Adrenal gland (tissue), 12 donors: ENCODE data around the gene NAA16. TPM values are rescaled to one million over a fixed set of nuclear protein-coding genes. Genes with fewer than 3 reads are reported as not detected.

Source experiments
- DNase-seq, 7 donors: peaks; one replicate each; pipeline ENCODE4 v3.0.0-alpha.2; 2019 to 2020
- H3K27ac ChIP-seq, 5 donors: fragments of 200-600 bp; sonication (generic) in 4 of 5; 1 replicate in 3 of 5; 2 replicates in 2 of 5; pipeline versions ENCODE4 v1.5.1 to v1.8.0; 2016 to 2020; ENCODE audit warnings: mild to moderate bottlenecking in 1 of 5
- H3K27me3 ChIP-seq: fragments of 200-600 bp; 2 replicates; pipeline ENCODE4 v1.8.0; 2021
- H3K36me3 ChIP-seq, 2 donors: fragments of 200-600 bp; replicated peaks in 1 of 2; 1 replicate in 1 of 2; 2 replicates in 1 of 2; pipeline versions ENCODE4 v1.5.1 to v1.8.0; 2018 to 2022
- H3K4me1 ChIP-seq, 2 donors: fragments of 200-600 bp; replicated peaks in 1 of 2; 1 replicate in 1 of 2; 2 replicates in 1 of 2; pipeline versions ENCODE4 v1.5.1 to v1.8.0; 2018 to 2021
- H3K4me3 ChIP-seq, 4 donors: fragments of 200-600 bp; sonication (generic) in 3 of 4; one replicate each; pipeline ENCODE4 v1.5.1; 2016 to 2018
- H3K9me3 ChIP-seq, 3 donors: fragments of 200-600 bp; sonication (generic) in 1 of 3; replicated peaks in 1 of 3; 1 replicate in 2 of 3; 2 replicates in 1 of 3; pipeline versions ENCODE4 v1.5.1 to v1.8.0; 2016 to 2021
- CTCF ChIP-seq, 6 experiments: fragments of 450-650 bp in 4 of 6; fragments of 200-600 bp in 2 of 6; sonication (generic) in 1 of 6; IDR thresholded peaks; 1 replicate in 5 of 6; 2 replicates in 1 of 6; pipeline versions ENCODE4 v1.5.1 to v1.8.0; 2016 to 2021; ENCODE audit warnings: antibody characterized with exemption in 6 of 6, mild to moderate bottlenecking in 2 of 6, moderate library complexity in 1 of 6
- POLR2A ChIP-seq, 2 donors: fragments of 450-650 bp; IDR thresholded peaks; one replicate each; pipeline ENCODE4 v1.6.1; 2017; ENCODE audit warnings: antibody characterized with exemption in 2 of 2, mild to moderate bottlenecking in 2 of 2, moderate library complexity in 1 of 2
- WGBS, 4 donors: extraction: QIAGEN DNeasy Blood & Tissue Kit in 2 of 4; methylation state at CpG; one replicate each; pipeline versions ENCODE4 v1.1.5 to v1.1.7; 2013 to 2017; 5-methylcytosine and 5-hydroxymethylcytosine counted together
- intact Hi-C, 2 donors: fragments of 100-400 bp; cut with DNase I; formaldehyde crosslinking; loops; one replicate each; pipeline versions ENCODE4 v1.14.1 to v1.15.0; 2022 to 2023
- polyA plus RNA-seq, 3 donors: library from polyadenylated mRNA; stranded (reverse); fragments of 200-250 nt in 2 of 3; fragments of 350-450 nt in 1 of 3; fragmentation: Illumina TruSeq in 1 of 3; extraction: RNeasy Lipid Tissue Mini Kit (QIAGEN cat#74804) in 1 of 3; gene quantifications; one replicate each; pipeline ENCODE4 v1.2.3, GENCODE V29; 2013 to 2014
- total RNA-seq, 9 donors: library from RNA; depleted of rRNA in 4 of 9; stranded (reverse); fragments of >200 nt in 4 of 9; fragments of 120-200 nt in 1 of 9; fragmentation: NEBNext Ultra II Directional in 1 of 9; extraction: Animal tissue kit (Norgen Biotek cat#: 25700) in 1 of 9; gene quantifications; one replicate each; pipeline versions ENCODE4 v1.1.0 to v1.2.4, GENCODE V29; 2013 to 2023
- donor health status: healthy with polysubstance abuse.
- donor health status: Bipolar disorder and iron deficiency.
- donor health status: DM: yes; HTN: yes; CAD: no.
- donor health status: DM: no; HTN: no; CAD: no.
- donor health status: DM: no; HTN: no; CAD: no.
- donor health status: DM: yes; HTN: yes; CAD: no.

The NAA16 gene
- total and polyA plus RNA-seq, 12 donors: 3.2 to 26.2 (median 16.8) TPM

DNA sequence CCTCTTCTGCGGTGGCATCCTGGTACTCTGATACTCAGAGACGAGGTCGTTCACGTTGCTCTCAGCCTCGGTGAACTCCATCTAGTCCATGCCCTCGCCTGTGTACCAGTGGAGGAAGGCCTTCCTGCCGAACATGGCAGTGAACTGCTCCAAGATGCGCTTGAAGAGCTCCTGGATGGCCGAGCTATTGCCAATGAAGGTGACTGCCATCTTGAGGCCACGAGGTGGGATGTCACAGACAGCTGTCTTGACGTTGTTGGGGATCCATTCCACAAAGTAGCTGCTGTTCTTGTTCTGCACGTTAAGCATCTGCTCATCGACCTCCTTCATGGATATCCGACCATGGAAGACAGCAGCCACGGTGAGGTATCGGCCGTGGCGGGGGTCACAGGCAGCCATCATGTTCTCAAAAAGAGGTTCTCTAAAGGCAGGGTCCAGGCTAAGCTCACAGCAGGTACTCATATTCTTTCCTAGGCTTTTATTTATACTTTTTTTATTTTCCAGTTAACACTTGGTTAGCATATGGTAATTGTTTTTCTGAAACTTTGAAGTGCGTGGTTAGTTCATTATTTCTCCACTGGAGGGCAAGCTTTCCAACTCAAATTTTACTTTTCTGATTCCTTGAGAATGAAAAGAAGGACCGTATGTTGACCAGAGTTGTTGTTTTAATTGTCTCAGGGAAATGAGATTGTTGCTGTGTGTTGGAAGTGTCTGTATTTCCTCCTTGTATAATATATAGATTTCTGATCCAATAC is 73.9 kb downstream of the NAA16 start:
- WGBS, 4 donors: 73 to 86% (median 85%) methylated on average over 12 to 20 of the region's 20 CpGs
- intact Hi-C loops: loop anchor here in 1 of 2 donors (10.0 kb wide), 1 partner anchor 270 kb away; no protein-coding TSS in a partner anchor
- no peak for DNase-seq
- no peak overlapping the region for H3K27ac ChIP-seq
- TF ChIP-seq POLR2A (IDR thresholded peaks at IDR 0.05) (no peak), CTCF (IDR thresholded peaks at IDR 0.05) (peak in 4 of 6 experiments; percentile 28 to 45 (median 44))
- H3K27me3 ChIP-seq: no peaks in the 10 kb centered on the region
- no peaks in the 10 kb centered on the region for H3K4me1 ChIP-seq
- no peaks in the 10 kb centered on the region for H3K36me3 ChIP-seq
- H3K4me3 ChIP-seq: no peak overlapping the region
- no peaks in the 10 kb centered on the region for H3K9me3 ChIP-seq

DNA sequence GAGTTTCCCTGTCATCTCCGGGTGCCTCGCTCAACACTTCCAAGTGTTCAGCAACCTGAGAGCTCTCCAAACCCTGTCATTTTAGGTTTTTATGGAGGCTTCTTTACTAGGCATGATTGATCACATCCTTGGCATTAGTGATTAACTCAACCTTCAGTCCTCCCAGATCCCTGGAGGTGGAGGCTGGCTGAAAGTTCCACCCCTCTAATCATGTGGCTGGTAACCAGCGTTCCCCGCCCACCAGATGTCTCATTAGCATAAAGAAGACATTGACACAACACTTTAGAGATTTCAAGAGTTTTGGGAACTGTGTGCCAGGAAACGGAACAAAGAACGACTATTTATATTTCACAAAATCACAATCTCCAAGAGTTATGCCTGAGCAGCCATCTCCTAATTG is 75.1 kb downstream of the NAA16 start:
- Histone ChIP-seq H3K27ac (no peak overlapping the region), H3K27me3 (no peaks in the 10 kb centered on the region), H3K4me1 (no peaks in the 10 kb centered on the region), H3K4me3 (no peak overlapping the region), H3K9me3 (no peaks in the 10 kb centered on the region), H3K36me3 (no peaks in the 10 kb centered on the region)
- WGBS, 4 donors: 75 to 88% (median 80%) methylated on average over 6 of the region's 6 CpGs
- no peak for TF ChIP-seq POLR2A (IDR thresholded peaks at IDR 0.05)
- no peak for DNase-seq
- intact Hi-C loops: loop anchor here in 1 of 2 donors (10.0 kb wide), 1 partner anchor 269 kb away; no protein-coding TSS in a partner anchor

GRCh38 chr13:41387576-41387975 is 76.5 kb downstream of the NAA16 start:
- TF ChIP-seq POLR2A (IDR thresholded peaks at IDR 0.05) (no peak), CTCF (IDR thresholded peaks at IDR 0.05) (no peak)
- 51 to 74% (median 70%) methylated on average over 3 of the region's 3 CpGs for WGBS, 4 donors
- intact Hi-C loops: loop anchor here in 1 of 2 donors (10.0 kb wide), 1 partner anchor 267 kb away; no protein-coding TSS in a partner anchor

DNA sequence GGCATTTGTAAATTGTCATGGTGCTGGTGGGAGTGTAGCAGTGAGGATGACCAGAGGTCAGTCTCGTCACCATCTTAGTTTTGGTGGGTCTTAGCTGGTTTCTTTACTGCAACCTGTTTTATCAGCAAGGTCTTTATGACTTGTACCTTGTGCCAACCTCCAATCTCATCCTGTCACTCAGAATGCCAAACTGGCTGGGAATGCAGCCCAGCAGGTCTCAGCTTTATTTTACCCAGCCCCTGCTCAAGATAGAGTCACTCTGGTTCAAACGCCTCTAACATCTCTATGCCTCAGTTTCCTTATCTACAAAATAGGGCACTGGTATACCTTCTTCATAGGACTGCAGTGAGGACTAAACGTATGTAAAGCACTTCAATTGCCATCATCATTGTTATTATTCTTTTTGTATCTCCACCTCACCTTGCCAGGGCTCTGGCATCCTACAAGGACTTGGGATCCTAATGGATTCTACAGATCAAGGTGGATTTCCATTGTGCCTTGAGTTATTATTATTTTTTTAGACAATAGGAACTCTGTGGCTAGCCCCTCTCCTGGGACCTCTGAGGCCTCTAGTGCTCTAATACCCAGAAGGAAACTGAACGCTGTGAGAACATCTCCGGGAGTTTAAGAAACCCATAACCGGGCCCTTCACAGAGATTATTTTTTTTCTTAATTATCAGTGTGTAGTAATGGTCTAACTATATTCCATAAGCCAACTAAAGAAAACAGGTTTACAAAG is 77.2 kb downstream of the NAA16 start:
- intact Hi-C loops: loop anchor here in 1 of 2 donors (10.0 kb wide), 1 partner anchor 266 kb away; no protein-coding TSS in a partner anchor
- 84 to 87% (median 85%) methylated on average over 6 of the region's 6 CpGs for WGBS, 4 donors
- no peak overlapping the region for H3K27ac ChIP-seq
- TF ChIP-seq CTCF (IDR thresholded peaks at IDR 0.05): no peak
- TF ChIP-seq POLR2A (IDR thresholded peaks at IDR 0.05): no peak
- no peak for DNase-seq
- H3K9me3 ChIP-seq: no peaks in the 10 kb centered on the region
- no peaks in the 10 kb centered on the region for H3K36me3 ChIP-seq
- no peaks in the 10 kb centered on the region for H3K27me3 ChIP-seq
- no peaks in the 10 kb centered on the region for H3K4me1 ChIP-seq
- no peak overlapping the region for H3K4me3 ChIP-seq

More at GRCh38 chr13:41387576-41387975, 76.5 kb downstream of the NAA16 start:
- no peaks in the 10 kb centered on the region for H3K27me3 ChIP-seq
- no peak overlapping the region for H3K4me3 ChIP-seq
- H3K27ac ChIP-seq: no peak overlapping the region
- no peaks in the 10 kb centered on the region for H3K36me3 ChIP-seq
- H3K9me3 ChIP-seq: no peaks in the 10 kb centered on the region
- no peaks in the 10 kb centered on the region for H3K4me1 ChIP-seq
- no peak for DNase-seq
